Adrenal gland (tissue), 12 donors: ENCODE measurements around the gene EFNA5. TPM values are rescaled to one million over a fixed set of nuclear protein-coding genes. Genes with fewer than 3 reads are reported as not detected.

Experiments used
- DNase-seq, 7 donors: peaks; one replicate each; pipeline ENCODE4 v3.0.0-alpha.2; 2019 to 2020
- H3K27ac ChIP-seq, 5 donors: fragments of 200-600 bp; sonication (generic) in 4 of 5; 1 replicate in 3 of 5; 2 replicates in 2 of 5; pipeline versions ENCODE4 v1.5.1 to v1.8.0; 2016 to 2020; ENCODE audit warnings: mild to moderate bottlenecking in 1 of 5
- H3K27me3 ChIP-seq: fragments of 200-600 bp; 2 replicates; pipeline ENCODE4 v1.8.0; 2021
- H3K36me3 ChIP-seq, 2 donors: fragments of 200-600 bp; replicated peaks in 1 of 2; 1 replicate in 1 of 2; 2 replicates in 1 of 2; pipeline versions ENCODE4 v1.5.1 to v1.8.0; 2018 to 2022
- H3K4me1 ChIP-seq, 2 donors: fragments of 200-600 bp; replicated peaks in 1 of 2; 1 replicate in 1 of 2; 2 replicates in 1 of 2; pipeline versions ENCODE4 v1.5.1 to v1.8.0; 2018 to 2021
- H3K4me3 ChIP-seq, 4 donors: fragments of 200-600 bp; sonication (generic) in 3 of 4; one replicate each; pipeline ENCODE4 v1.5.1; 2016 to 2018
- H3K9me3 ChIP-seq, 3 donors: fragments of 200-600 bp; sonication (generic) in 1 of 3; replicated peaks in 1 of 3; 1 replicate in 2 of 3; 2 replicates in 1 of 3; pipeline versions ENCODE4 v1.5.1 to v1.8.0; 2016 to 2021
- CTCF ChIP-seq, 6 experiments: fragments of 450-650 bp in 4 of 6; fragments of 200-600 bp in 2 of 6; sonication (generic) in 1 of 6; IDR thresholded peaks; 1 replicate in 5 of 6; 2 replicates in 1 of 6; pipeline versions ENCODE4 v1.5.1 to v1.8.0; 2016 to 2021; ENCODE audit warnings: antibody characterized with exemption in 6 of 6, mild to moderate bottlenecking in 2 of 6, moderate library complexity in 1 of 6
- POLR2A ChIP-seq, 2 donors: fragments of 450-650 bp; IDR thresholded peaks; one replicate each; pipeline ENCODE4 v1.6.1; 2017; ENCODE audit warnings: antibody characterized with exemption in 2 of 2, mild to moderate bottlenecking in 2 of 2, moderate library complexity in 1 of 2
- WGBS, 4 donors: extraction: QIAGEN DNeasy Blood & Tissue Kit in 2 of 4; methylation state at CpG; one replicate each; pipeline versions ENCODE4 v1.1.5 to v1.1.7; 2013 to 2017; 5-methylcytosine and 5-hydroxymethylcytosine counted together
- intact Hi-C, 2 donors: fragments of 100-400 bp; cut with DNase I; formaldehyde crosslinking; loops; one replicate each; pipeline versions ENCODE4 v1.14.1 to v1.15.0; 2022 to 2023
- polyA plus RNA-seq, 3 donors: library from polyadenylated mRNA; stranded (reverse); fragments of 200-250 nt in 2 of 3; fragments of 350-450 nt in 1 of 3; fragmentation: Illumina TruSeq in 1 of 3; extraction: RNeasy Lipid Tissue Mini Kit (QIAGEN cat#74804) in 1 of 3; gene quantifications; one replicate each; pipeline ENCODE4 v1.2.3, GENCODE V29; 2013 to 2014
- total RNA-seq, 9 donors: library from RNA; depleted of rRNA in 4 of 9; stranded (reverse); fragments of >200 nt in 4 of 9; fragments of 120-200 nt in 1 of 9; fragmentation: NEBNext Ultra II Directional in 1 of 9; extraction: Animal tissue kit (Norgen Biotek cat#: 25700) in 1 of 9; gene quantifications; one replicate each; pipeline versions ENCODE4 v1.1.0 to v1.2.4, GENCODE V29; 2013 to 2023
- donor health status: healthy with polysubstance abuse.
- donor health status: Bipolar disorder and iron deficiency.
- donor health status: DM: yes; HTN: yes; CAD: no.
- donor health status: DM: no; HTN: no; CAD: no.
- donor health status: DM: no; HTN: no; CAD: no.
- donor health status: DM: yes; HTN: yes; CAD: no.

EFNA5 gene
- total and polyA plus RNA-seq, 12 donors = 0.06 to 11.8 (median 1.6) TPM

GRCh38 chr5:107532916-107533315 is 137.8 kb downstream of the EFNA5 start:
- intact Hi-C loops = no loop called here
- no peaks in the 10 kb centered on the region for H3K36me3 ChIP-seq
- TF ChIP-seq POLR2A (IDR thresholded peaks at IDR 0.05) (no peak), CTCF (IDR thresholded peaks at IDR 0.05) (no peak)
- H3K4me3 ChIP-seq = no peak overlapping the region
- no peak overlapping the region for H3K27ac ChIP-seq
- H3K4me1 ChIP-seq = no peaks in the 10 kb centered on the region
- no peaks in the 10 kb centered on the region for H3K27me3 ChIP-seq
- 91 to 98% (median 96%) methylated on average over 7 of the region's 7 CpGs for WGBS, 4 donors
- no peaks in the 10 kb centered on the region for H3K9me3 ChIP-seq
- DNase-seq = no peak

- 88 to 93% (median 92%) methylated on average over 10 of the region's 10 CpGs for WGBS, 4 donors
- Histone ChIP-seq H3K27ac (no peak overlapping the region), H3K4me1 (no peaks in the 10 kb centered on the region), H3K36me3 (no peaks in the 10 kb centered on the region), H3K9me3 (no peaks in the 10 kb centered on the region), H3K27me3 (no peaks in the 10 kb centered on the region), H3K4me3 (no peak overlapping the region)
- TF ChIP-seq CTCF (IDR thresholded peaks at IDR 0.05) (no peak), POLR2A (IDR thresholded peaks at IDR 0.05) (no peak)
- intact Hi-C loops = no loop called here
- DNase-seq = no peak
Measured at GRCh38 chr5:107532169-107532878, 138.4 kb downstream of the EFNA5 start.

- TF ChIP-seq POLR2A (IDR thresholded peaks at IDR 0.05) (no peak), CTCF (IDR thresholded peaks at IDR 0.05) (no peak)
- Histone ChIP-seq H3K36me3 (no peaks in the 10 kb centered on the region), H3K4me3 (no peak overlapping the region), H3K27ac (no peak overlapping the region), H3K9me3 (no peaks in the 10 kb centered on the region), H3K4me1 (no peaks in the 10 kb centered on the region), H3K27me3 (no peaks in the 10 kb centered on the region)
- 79 to 87% (median 83%) methylated on average over 7 of the region's 7 CpGs for WGBS, 4 donors
- intact Hi-C loops = no loop called here
- DNase-seq = no peak
Measured at GRCh38 chr5:107531308-107531707, 139.4 kb downstream of the EFNA5 start.

- intact Hi-C loops = no loop called here
- no peak for DNase-seq
- Histone ChIP-seq H3K4me1 (no peaks in the 10 kb centered on the region), H3K27me3 (no peaks in the 10 kb centered on the region), H3K9me3 (no peaks in the 10 kb centered on the region), H3K36me3 (no peaks in the 10 kb centered on the region), H3K4me3 (no peak overlapping the region), H3K27ac (no peak overlapping the region)
- TF ChIP-seq POLR2A (IDR thresholded peaks at IDR 0.05) = no peak
- TF ChIP-seq CTCF (IDR thresholded peaks at IDR 0.05) = no peak
Measured at GRCh38 chr5:107529618-107530017, 141.1 kb downstream of the EFNA5 start.
